H1 (cell line): ENCODE results near the gene ZNF845. TPM values are rescaled to one million over a fixed set of nuclear protein-coding genes. Genes with fewer than 3 reads are reported as not detected.
"Not testable (repeated sequence)": the region's sequence is repeated elsewhere in the genome, so short reads cannot be mapped to it uniquely, and the experiment has no call there.

ENCODE experiments used
- CTCF ChIA-PET: fragments of 300-600 bp; sonication (Branson Sonifier 250); formaldehyde crosslinking; loops from one replicate; lab custom pipeline; 2021; ENCODE audit not compliant: partially characterized antibody; lab: Charles Lee
- POLR2A ChIA-PET: fragments of 300-600 bp; sonication (Branson Sonifier 250); formaldehyde crosslinking; loops from one replicate; lab custom pipeline; 2021; ENCODE audit warnings: inconsistent platforms; ENCODE audit not compliant: partially characterized antibody; lab: Charles Lee
- DNase-seq, 2 experiments: peaks; one replicate each; pipeline versions ENCODE4 v3.0.0 to v3.0.0-alpha.2; 2010 to 2022; ENCODE audit warnings: low spot score in 2 of 2, low read depth in 1 of 2, mixed read lengths in 1 of 2
- FAIRE-seq: peaks from 2 replicates; lab custom pipeline; 2011; peaks lifted over from hg19 to GRCh38; lab: Jason Lieb, UNC
- H2AFZ ChIP-seq: 2 replicates; pipeline ENCODE4 v1.8.1; 2012; ENCODE audit warnings: low read length, inconsistent platforms
- H2AK5ac ChIP-seq: 2 replicates; pipeline ENCODE4 v1.6.1; 2013; ENCODE audit warnings: low read depth, low read length
- H2BK120ac ChIP-seq: replicated peaks from 2 replicates; pipeline ENCODE3; 2013; ENCODE audit warnings: low read depth, low read length, inconsistent platforms
- H2BK12ac ChIP-seq: 2 replicates; pipeline ENCODE4 v1.6.1; 2013; ENCODE audit warnings: low read depth, low read length
- H2BK15ac ChIP-seq: 2 replicates; pipeline ENCODE4 v1.6.1; 2013; ENCODE audit warnings: low read length
- H2BK20ac ChIP-seq: 2 replicates; pipeline ENCODE4 v1.6.1; 2013; ENCODE audit warnings: low read length
- H2BK5ac ChIP-seq: 2 replicates; pipeline ENCODE4 v1.6.1; 2013; ENCODE audit warnings: low read depth, low read length
- H3K14ac ChIP-seq: 2 replicates; pipeline ENCODE4 v1.6.1; 2013; ENCODE audit warnings: inconsistent platforms; ENCODE audit not compliant: insufficient read length
- H3K18ac ChIP-seq: 2 replicates; pipeline ENCODE4 v1.6.1; 2013; ENCODE audit warnings: low read length; ENCODE audit errors: extremely low read depth
- H3K23ac ChIP-seq: 2 replicates; pipeline ENCODE4 v1.6.1; 2013; ENCODE audit warnings: inconsistent platforms; ENCODE audit not compliant: insufficient read length
- H3K23me2 ChIP-seq: 2 replicates; pipeline ENCODE4 v1.6.1; 2013; ENCODE audit warnings: low read depth, low read length
- H3K27ac ChIP-seq: 2 replicates; pipeline ENCODE4 v1.6.1; 2011; ENCODE audit warnings: low read depth, low read length, inconsistent platforms
- H3K27me3 ChIP-seq, 4 experiments: replicated peaks in 1 of 4; 1 replicate in 1 of 4; 2 replicates in 3 of 4; pipeline versions ENCODE4 v1.6.1 to v1.8.1; 2011 to 2013; ENCODE audit warnings: low read length in 3 of 4, mild to moderate bottlenecking in 3 of 4, inconsistent platforms in 2 of 4, mixed read lengths in 2 of 4, moderate library complexity in 1 of 4; ENCODE audit not compliant: control insufficient read depth in 3 of 4, insufficient read depth in 3 of 4; ENCODE audit errors: extremely low read depth in 1 of 4
- H3K36me3 ChIP-seq, 4 experiments: 2 replicates each; pipeline versions ENCODE4 v1.6.1 to v1.8.1; 2011 to 2013; ENCODE audit warnings: mild to moderate bottlenecking in 4 of 4, low read length in 3 of 4, moderate library complexity in 2 of 4, control low read depth in 1 of 4, inconsistent platforms in 1 of 4; ENCODE audit not compliant: insufficient read depth in 4 of 4, control insufficient read depth in 2 of 4
- H3K4ac ChIP-seq: replicated peaks from 2 replicates; pipeline ENCODE3; 2013; ENCODE audit warnings: low read length, low read depth, mixed read lengths, inconsistent platforms; ENCODE audit not compliant: insufficient read length
- H3K4me1 ChIP-seq, 4 experiments: replicated peaks in 1 of 4; 1 replicate in 1 of 4; 2 replicates in 3 of 4; pipeline versions ENCODE4 v1.6.1 to v1.8.1; 2011 to 2013; ENCODE audit warnings: low read length in 3 of 4, inconsistent platforms in 2 of 4, mixed read lengths in 1 of 4; ENCODE audit not compliant: insufficient read depth in 4 of 4, control insufficient read depth in 3 of 4
- H3K4me2 ChIP-seq, 2 experiments: 2 replicates each; pipeline versions ENCODE4 v1.6.1 to v1.8.1; 2011 to 2013; ENCODE audit warnings: low read depth in 2 of 2, low read length in 2 of 2, control low read depth in 1 of 2, inconsistent platforms in 1 of 2, mild to moderate bottlenecking in 1 of 2; ENCODE audit not compliant: insufficient read depth in 1 of 2
- H3K4me3 ChIP-seq, 4 experiments: fragments of 200-600, 300-600 bp in 1 of 4; sonication (generic), shearing (Covaris generic), sonication (Bioruptor Twin) in 1 of 4; 2 replicates each; pipeline versions ENCODE4 v1.5.1 to v1.8.1; 2011 to 2016; ENCODE audit warnings: low read length in 4 of 4, low read depth in 3 of 4, control low read depth in 2 of 4, inconsistent platforms in 2 of 4, mild to moderate bottlenecking in 2 of 4, mixed read lengths in 1 of 4, moderate library complexity in 1 of 4; ENCODE audit not compliant: insufficient read depth in 2 of 4; ENCODE audit errors: extremely low read depth in 1 of 4
- H3K56ac ChIP-seq: replicated peaks from 2 replicates; pipeline ENCODE3; 2013; ENCODE audit warnings: low read depth, mild to moderate bottlenecking, mixed read lengths, low read length, inconsistent platforms; ENCODE audit not compliant: insufficient read length
- H3K79me1 ChIP-seq: 2 replicates; pipeline ENCODE4 v1.6.1; 2013; ENCODE audit warnings: low read depth, low read length, control low read depth
- H3K79me2 ChIP-seq, 2 experiments: 2 replicates each; pipeline versions ENCODE4 v1.6.1 to v1.8.1; 2012 to 2013; ENCODE audit warnings: low read length in 2 of 2, mild to moderate bottlenecking in 2 of 2, inconsistent platforms in 1 of 2; ENCODE audit not compliant: insufficient read depth in 2 of 2, control insufficient read depth in 1 of 2
- H3K9ac ChIP-seq, 4 experiments: replicated peaks in 1 of 4; 1 replicate in 1 of 4; 2 replicates in 3 of 4; pipeline versions ENCODE4 v1.6.1 to v1.8.1; 2011 to 2013; ENCODE audit warnings: low read depth in 3 of 4, low read length in 3 of 4, control low read depth in 2 of 4, mild to moderate bottlenecking in 2 of 4, moderate library complexity in 2 of 4, inconsistent platforms in 1 of 4; ENCODE audit errors: extremely low read depth in 1 of 4
- H3K9me3 ChIP-seq, 2 experiments: 2 replicates each; pipeline versions ENCODE4 v1.6.1 to v1.8.1; 2012 to 2013; ENCODE audit warnings: mild to moderate bottlenecking in 2 of 2, moderate library complexity in 2 of 2, control low read depth in 1 of 2, inconsistent platforms in 1 of 2, low read depth in 1 of 2, low read length in 1 of 2, mixed read lengths in 1 of 2; ENCODE audit not compliant: insufficient read depth in 2 of 2
- H4K20me1 ChIP-seq, 2 experiments: replicated peaks in 1 of 2; 2 replicates each; pipeline versions ENCODE3 to v1.8.1; 2011 to 2013; ENCODE audit warnings: inconsistent platforms in 2 of 2, low read length in 2 of 2, mild to moderate bottlenecking in 1 of 2; ENCODE audit not compliant: insufficient read depth in 2 of 2, control insufficient read depth in 1 of 2
- H4K5ac ChIP-seq: 2 replicates; pipeline ENCODE4 v1.6.1; 2013; ENCODE audit warnings: low read length, low read depth, mixed read lengths, inconsistent platforms; ENCODE audit not compliant: insufficient read length
- H4K8ac ChIP-seq: 2 replicates; pipeline ENCODE4 v1.8.0; 2013; ENCODE audit warnings: mild to moderate bottlenecking, moderate library complexity, low read length, inconsistent platforms; ENCODE audit not compliant: insufficient read depth; ENCODE audit errors: extremely low read depth
- H4K91ac ChIP-seq: replicated peaks from 2 replicates; pipeline ENCODE3; 2013; ENCODE audit warnings: low read length, mixed read lengths, inconsistent platforms; ENCODE audit not compliant: insufficient read length
- WGBS, 2 experiments: shearing (Covaris generic) in 1 of 2; methylation state at CpG; one replicate each; pipeline versions ENCODE4 v1.1.6 to v1.1.7; 2013 to 2015; ENCODE audit warnings: low lambda C conversion rate in 2 of 2, mixed read lengths in 2 of 2, inconsistent platforms in 1 of 2, low coverage in 1 of 2, missing lambda C conversion rate in 1 of 2; ENCODE audit not compliant: insufficient replicate concordance in 2 of 2, insufficient coverage in 1 of 2, insufficient read length in 1 of 2; ENCODE audit errors: extremely low coverage in 1 of 2, missing lambda C conversion rate in 1 of 2; 5-methylcytosine and 5-hydroxymethylcytosine counted together
- polyA plus RNA-seq, 7 experiments: library from polyadenylated mRNA; depleted of rRNA in 3 of 7; stranded (reverse) in 5 of 7; unstranded in 2 of 7; fragments of >200 nt in 5 of 7; fragments of 200-250 nt in 2 of 7; gene quantifications; 1 replicate in 5 of 7; 2 replicates in 1 of 7; 4 replicates in 1 of 7; pipeline versions ENCODE4 v1.2.1 to v1.2.3, GENCODE V29; 2011 to 2013; ENCODE audit warnings: missing spikeins in 2 of 7, mixed read lengths in 2 of 7
- total RNA-seq: library from RNA; stranded (reverse); fragmentation: NEBNext Ultra II Directional; extraction: Animal tissue kit (Norgen Biotek cat#: 25700); gene quantifications from 2 replicates; pipeline ENCODE4 v1.2.1, GENCODE V29; 2021

The ZNF845 gene
- total and polyA plus RNA-seq, 2 of the 8 experiments (the other 6 are each of a cell fraction or from before 2014, with no cell fraction given): 3.6 to 22.5 TPM

DNA sequence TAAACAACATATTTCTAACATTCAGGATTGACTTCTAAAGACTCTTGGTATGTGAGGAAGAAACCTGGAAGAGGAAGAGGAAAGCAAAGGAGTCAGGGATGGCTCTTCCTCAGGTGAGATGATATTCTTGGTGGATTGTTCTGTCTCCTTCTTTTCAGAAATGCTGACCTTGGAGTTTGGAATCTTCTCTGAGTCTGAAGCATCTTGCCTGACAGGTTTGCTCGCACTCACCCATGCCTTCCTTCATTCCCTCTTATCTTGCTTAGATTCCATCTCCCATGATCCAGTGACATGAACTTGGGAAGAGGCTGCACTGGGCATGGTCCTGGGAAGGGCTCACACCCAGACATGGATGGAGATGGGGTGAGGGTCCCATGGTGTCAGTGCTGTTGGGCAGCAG, 64.4 kb downstream of the ZNF845 start:
- H2BK12ac ChIP-seq, H2AFZ ChIP-seq, H2BK120ac ChIP-seq, H3K27ac ChIP-seq, CTCF ChIA-PET, H3K18ac ChIP-seq, H3K56ac ChIP-seq, H3K9me3 ChIP-seq, H4K20me1 ChIP-seq, FAIRE-seq, H2BK5ac ChIP-seq, H3K79me2 ChIP-seq, POLR2A ChIA-PET, H4K5ac ChIP-seq, H3K4me3 ChIP-seq, H3K79me1 ChIP-seq, H3K4ac ChIP-seq, H3K14ac ChIP-seq, H2BK20ac ChIP-seq, H2AK5ac ChIP-seq, H3K4me2 ChIP-seq, H4K8ac ChIP-seq, H4K91ac ChIP-seq, H3K4me1 ChIP-seq, DNase-seq, H3K27me3 ChIP-seq, H3K9ac ChIP-seq, H3K23me2 ChIP-seq, H3K23ac ChIP-seq, H2BK15ac ChIP-seq: not testable (repeated sequence)
- peaks cover 0 to 24% (median 7%) of the 10 kb centered on the region in 4 experiments; a peak in 5 of 8 replicates for H3K36me3 ChIP-seq
- 100% methylated on average over 1 of the region's 1 CpG; no CpG with 5 or more reads in 1 of the 2 experiments for whole genome bisulfite sequencing, 2 experiments

Other genes with a start within 250 kb of the ZNF845 start
- gene ZNF160, start 230.3 kb upstream of the ZNF845 start, total RNA-seq: 28.3 and 31.2 TPM in 2 replicates
- gene ZNF160, start 230.3 kb upstream of the ZNF845 start, polyA plus RNA-seq (2011; rRNA removed): 15.8 and 29.0 TPM in 2 replicates
- gene ZNF415, start 200.8 kb upstream of the ZNF845 start, total RNA-seq: 9.3 and 9.7 TPM in 2 replicates
- gene ZNF415, start 200.8 kb upstream of the ZNF845 start, polyA plus RNA-seq (2011; rRNA removed): 3.8 and 5.8 TPM in 2 replicates
- 14.6 and 15.0 TPM in 2 replicates for gene ZNF347, start 174.7 kb upstream of the ZNF845 start, total RNA-seq
- gene ZNF347, start 174.7 kb upstream of the ZNF845 start, polyA plus RNA-seq (2011; rRNA removed): 1.4 and 3.0 TPM in 2 replicates
- 3.7 and 6.4 TPM in 2 replicates for gene ZNF665, start 140.4 kb upstream of the ZNF845 start, total RNA-seq
- gene ZNF665, start 140.4 kb upstream of the ZNF845 start, polyA plus RNA-seq (2011; rRNA removed): 2.4 and 2.8 TPM in 2 replicates
- gene ZNF677, start 78.9 kb upstream of the ZNF845 start, total RNA-seq: 28.0 and 29.6 TPM in 2 replicates
- 26.6 and 37.0 TPM in 2 replicates for gene ZNF677, start 78.9 kb upstream of the ZNF845 start, polyA plus RNA-seq (2011; rRNA removed)
- gene VN1R2, start 75.5 kb upstream of the ZNF845 start, total RNA-seq: not detected in 2 replicates
- gene VN1R2, start 75.5 kb upstream of the ZNF845 start, polyA plus RNA-seq (2011; rRNA removed): 0.06 TPM in 1 of 2 replicates, not detected in the other
- gene VN1R4, start 66.0 kb upstream of the ZNF845 start, total RNA-seq: not detected in 2 replicates
- not detected in 2 replicates for gene VN1R4, start 66.0 kb upstream of the ZNF845 start, polyA plus RNA-seq (2011; rRNA removed)
- gene ZNF525, start 32.0 kb downstream of the ZNF845 start, total RNA-seq: 58.0 and 63.4 TPM in 2 replicates
- 5.1 and 8.2 TPM in 2 replicates for gene ZNF525, start 32.0 kb downstream of the ZNF845 start, polyA plus RNA-seq (2011; rRNA removed)
- gene ZNF765, start 61.4 kb downstream of the ZNF845 start, total RNA-seq: 21.0 and 22.3 TPM in 2 replicates
- 4.5 and 5.4 TPM in 2 replicates for gene ZNF765, start 61.4 kb downstream of the ZNF845 start, polyA plus RNA-seq (2011; rRNA removed)
- 24.2 and 25.1 TPM in 2 replicates for gene ZNF761, start 98.2 kb downstream of the ZNF845 start, total RNA-seq
- 10.8 and 11.1 TPM in 2 replicates for gene ZNF761, start 98.2 kb downstream of the ZNF845 start, polyA plus RNA-seq (2011; rRNA removed)
- gene ZNF813, start 134.0 kb downstream of the ZNF845 start, total RNA-seq: 22.1 and 22.4 TPM in 2 replicates
- 1.9 and 2.9 TPM in 2 replicates for gene ZNF813, start 134.0 kb downstream of the ZNF845 start, polyA plus RNA-seq (2011; rRNA removed)
- gene ZNF331, start 204.4 kb downstream of the ZNF845 start, total RNA-seq: 36.7 and 44.1 TPM in 2 replicates
- 30.0 and 43.7 TPM in 2 replicates for gene ZNF331, start 204.4 kb downstream of the ZNF845 start, polyA plus RNA-seq (2011; rRNA removed)